ENCODE measurements around the gene PAFAH1B1.
"Not testable (repeated sequence)": the region's sequence is repeated elsewhere in the genome, so short reads cannot be mapped to it uniquely, and the experiment has no call there.

Gene PAFAH1B1

GRCh38 chr17:2592971-2593820, at the start of gene PAFAH1B1:
Gene PAFAH1B1 (plus strand): TSS chr17:2593654. CDS start chr17:2638289, 44,635 bp downstream.
- H3K4me3 ChIP-seq (ENCODE audit: low read length) = peak within 1 kb of the TSS; percentile 91
- TF ChIP-seq CTCF (conservative IDR thresholded peaks at IDR 0.05; ENCODE audit: low read length) = no peak
- peak; percentile 90 for DNase-seq (ENCODE audit: low read depth)

GRCh38 chr17:2545393-2545792, 48.1 kb upstream of the PAFAH1B1 start:
- no peak for TF ChIP-seq CTCF (conservative IDR thresholded peaks at IDR 0.05; ENCODE audit: low read length)
- no peak for DNase-seq (ENCODE audit: low read depth)
- no peak overlapping the region for H3K4me3 ChIP-seq (ENCODE audit: low read length)

GRCh38 chr17:2547176-2547575, 46.3 kb upstream of the PAFAH1B1 start:
- TF ChIP-seq CTCF (conservative IDR thresholded peaks at IDR 0.05; ENCODE audit: low read length) = no peak
- peak; percentile 11 for DNase-seq (ENCODE audit: low read depth)
- no peak overlapping the region for H3K4me3 ChIP-seq (ENCODE audit: low read length)

- not testable (repeated sequence) for DNase-seq (ENCODE audit: low read depth); H3K4me3 ChIP-seq (ENCODE audit: low read length)
These were observed 45.4 kb upstream of the PAFAH1B1 start for GRCh38 chr17:2548026-2548425.

GRCh38 chr17:2549392-2550211, 43.9 kb upstream of the PAFAH1B1 start:
- no peak for DNase-seq (ENCODE audit: low read depth)
- TF ChIP-seq CTCF (conservative IDR thresholded peaks at IDR 0.05; ENCODE audit: low read length) = no peak
- no peak overlapping the region for H3K4me3 ChIP-seq (ENCODE audit: low read length)

- TF ChIP-seq CTCF (conservative IDR thresholded peaks at IDR 0.05; ENCODE audit: low read length) = no peak
- DNase-seq (ENCODE audit: low read depth) = no peak
- no peak overlapping the region for H3K4me3 ChIP-seq (ENCODE audit: low read length)
These were observed 42.0 kb upstream of the PAFAH1B1 start for GRCh38 chr17:2551493-2551892.

GRCh38 chr17:2551928-2552327, 41.5 kb upstream of the PAFAH1B1 start:
- H3K4me3 ChIP-seq (ENCODE audit: low read length) = no peak overlapping the region
- DNase-seq (ENCODE audit: low read depth) = no peak
- no peak for TF ChIP-seq CTCF (conservative IDR thresholded peaks at IDR 0.05; ENCODE audit: low read length)

Measured in AG10803 (cell line).